GM23338 (cell line): ENCODE data around the gene FAM89A. TPM values are rescaled to one million over a fixed set of nuclear protein-coding genes. Genes with fewer than 3 reads are reported as not detected.
A peak's percentile ranks its signal among the peaks of the same experiment; 100 is the strongest.

Experiments used
- ATAC-seq: fragments of 200-7000 bp; cut with Tn5 transposase; 3 replicates; pipeline ENCODE4 v1.9.1; 2020
- DNase-seq: peaks from one replicate; pipeline ENCODE4 v3.0.0-alpha.2; 2015; ENCODE audit warnings: low spot score
- H2AFZ ChIP-seq: fragments of 200-600 bp; sonication (generic); 2 replicates; pipeline ENCODE4 v1.8.0; 2016; ENCODE audit warnings: antibody characterized with exemption, mild to moderate bottlenecking, moderate library complexity
- H3F3A ChIP-seq: fragments of 200-600 bp; sonication (generic); replicated peaks from 2 replicates; pipeline ENCODE4 v1.8.0; 2017; ENCODE audit warnings: antibody characterized with exemption, mixed run types, low read depth
- H3K27ac ChIP-seq: fragments of 200-600 bp; sonication (generic); 2 replicates; pipeline ENCODE4 v1.6.1; 2016; ENCODE audit warnings: low read depth
- H3K27me3 ChIP-seq: fragments of 200-600 bp; sonication (generic); 2 replicates; pipeline ENCODE4 v1.8.0; 2016; ENCODE audit warnings: mild to moderate bottlenecking, mixed run types, moderate library complexity; ENCODE audit not compliant: insufficient read depth
- H3K36me3 ChIP-seq: fragments of 200-600 bp; sonication (generic); 2 replicates; pipeline ENCODE4 v1.8.0; 2016; ENCODE audit warnings: mild to moderate bottlenecking; ENCODE audit not compliant: insufficient read depth
- H3K4me1 ChIP-seq: fragments of 200-600 bp; sonication (generic); 2 replicates; pipeline ENCODE4 v1.8.0; 2016; ENCODE audit warnings: mild to moderate bottlenecking, moderate library complexity; ENCODE audit not compliant: insufficient read depth
- H3K4me2 ChIP-seq: fragments of 200-600 bp; sonication (generic); 2 replicates; pipeline ENCODE4 v1.7.1; 2017; ENCODE audit warnings: mixed run types
- H3K4me3 ChIP-seq: fragments of 200-600 bp; sonication (generic); 2 replicates; pipeline ENCODE4 v1.6.1; 2016; ENCODE audit warnings: mixed run types
- H3K79me2 ChIP-seq: fragments of 200-600 bp; sonication (generic); replicated peaks from 2 replicates; pipeline ENCODE4 v1.8.0; 2017; ENCODE audit warnings: mild to moderate bottlenecking; ENCODE audit not compliant: insufficient read depth
- H3K9me2 ChIP-seq: fragments of 200-600 bp; sonication (generic); 2 replicates; pipeline ENCODE4 v1.8.0; 2017; ENCODE audit not compliant: insufficient read depth
- H4K20me1 ChIP-seq: fragments of 200-600 bp; sonication (generic); replicated peaks from 2 replicates; pipeline ENCODE4 v1.8.0; 2017; ENCODE audit warnings: mild to moderate bottlenecking; ENCODE audit not compliant: insufficient read depth
- H3K27ac Mint-ChIP-seq: 2 replicates; pipeline ENCODE4 v1.8.0; 2020; ENCODE audit warnings: inconsistent platforms, mild to moderate bottlenecking, moderate library complexity, mixed read lengths
- H3K27me3 Mint-ChIP-seq: 3 replicates; pipeline ENCODE4 v1.8.0; 2022; ENCODE audit warnings: low read depth, mild to moderate bottlenecking, moderate library complexity, mixed read lengths, inconsistent platforms; ENCODE audit not compliant: insufficient read depth, poor library complexity
- H3K36me3 Mint-ChIP-seq: 3 replicates; pipeline ENCODE4 v1.8.0; 2021; ENCODE audit warnings: low read depth, mild to moderate bottlenecking, inconsistent platforms, moderate library complexity, mixed read lengths
- H3K4me1 Mint-ChIP-seq: 3 replicates; pipeline ENCODE4 v1.8.0; 2020; ENCODE audit warnings: mild to moderate bottlenecking, inconsistent platforms, mixed read lengths
- H3K4me3 Mint-ChIP-seq: 3 replicates; pipeline ENCODE4 v1.8.0; 2021; ENCODE audit warnings: moderate library complexity, mild to moderate bottlenecking, inconsistent platforms, mixed read lengths
- H3K9me3 Mint-ChIP-seq: 3 replicates; pipeline ENCODE4 v1.8.0; 2020; ENCODE audit warnings: moderate library complexity, mild to moderate bottlenecking, inconsistent platforms, mixed read lengths
- CREB1 ChIP-seq: fragments of 250-450 bp; sonication (Bioruptor Pico); IDR thresholded peaks from 2 replicates; pipeline ENCODE4 v1.5.0; 2020; ENCODE audit warnings: low read depth, mild to moderate bottlenecking, moderate library complexity
- CTCF ChIP-seq, 2 experiments: fragments of 200-600 bp in 1 of 2; sonication (generic) in 1 of 2; conservative IDR thresholded peaks; 2 replicates each; pipeline versions ENCODE4 v1.5.1 to v1.6.1; 2016 to 2017; ENCODE audit warnings: antibody characterized with exemption in 2 of 2, low read depth in 2 of 2, mild to moderate bottlenecking in 2 of 2, moderate library complexity in 1 of 2
- ETS1 ChIP-seq: IDR thresholded peaks from 2 replicates; pipeline ENCODE4 v1.6.1; 2016; ENCODE audit warnings: antibody characterized with exemption
- EZH2 ChIP-seq: fragments of 200-600 bp; sonication (generic); IDR thresholded peaks from one replicate; pipeline ENCODE4 v1.8.0; 2017; ENCODE audit warnings: antibody characterized with exemption, mild to moderate bottlenecking, low read depth; ENCODE audit not compliant: unreplicated experiment
- EZH2phosphoT487 ChIP-seq: fragments of 200-600 bp; sonication (generic); IDR thresholded peaks from one replicate; pipeline ENCODE4 v1.8.1; 2018; ENCODE audit warnings: antibody characterized with exemption; ENCODE audit not compliant: unreplicated experiment
- JUNB ChIP-seq: IDR thresholded peaks from one replicate; pipeline ENCODE4 v1.6.1; 2016; ENCODE audit warnings: antibody characterized with exemption; ENCODE audit not compliant: unreplicated experiment
- NANOG ChIP-seq: IDR thresholded peaks from 2 replicates; pipeline ENCODE4 v1.6.1; 2016; ENCODE audit warnings: antibody characterized with exemption, borderline replicate concordance
- POLR2AphosphoS5 ChIP-seq: IDR thresholded peaks from 2 replicates; pipeline ENCODE4 v1.6.1; 2016; ENCODE audit warnings: antibody characterized with exemption, low read depth
- ZNF114 ChIP-seq: fragments of 250-450 bp; sonication (Bioruptor Pico); IDR thresholded peaks from 2 replicates; pipeline ENCODE4 v1.5.0; 2020; ENCODE audit warnings: mild to moderate bottlenecking, moderate library complexity
- ZNF462 ChIP-seq: fragments of 250-450 bp; sonication (Bioruptor Pico); IDR thresholded peaks from 2 replicates; pipeline ENCODE4 v1.5.0; 2020; ENCODE audit warnings: mild to moderate bottlenecking, moderate library complexity
- polyA plus RNA-seq: library from polyadenylated mRNA; unstranded; fragments of >200 nt; fragmentation: Nextera tagmentation; extraction: Ambion mirVana; gene quantifications from 2 replicates; pipeline ENCODE4 v1.2.1, GENCODE V29; 2016
- total RNA-seq: library from RNA; depleted of rRNA; stranded (reverse); fragments of >200 nt; shearing (Covaris generic); gene quantifications from 2 replicates; pipeline ENCODE4 v1.2.3, GENCODE V29; 2014

The FAM89A gene
- total and polyA plus RNA-seq, 2 experiments from 2014 or later = 3.2 to 3.8 TPM

- Histone ChIP-seq H3K79me2 (no peaks in the 10 kb centered on the region), H4K20me1 (no peaks in the 10 kb centered on the region; the same call in 1 of the 2 replicates), H3K4me1 (no peaks in the 10 kb centered on the region), H3K9me2 (no peaks in the 10 kb centered on the region), H3F3A (no peaks in the 10 kb centered on the region), H3K27me3 (no peaks in the 10 kb centered on the region), H3K27ac (no peak overlapping the region), H2AFZ (no peak overlapping the region), H3K36me3 (no peaks in the 10 kb centered on the region), H3K4me3 (no peak overlapping the region), H3K4me2 (peak overlapping the region; percentile 51; the same call in 1 of the 2 replicates)
- TF ChIP-seq ZNF114 (CRISPR knock-in tag) = no peak
- TF ChIP-seq EZH2 = no peak
- no peak for TF ChIP-seq CTCF (conservative IDR thresholded peaks at IDR 0.05; ENCODE audit: low read depth in 2 of 2)
- ATAC-seq = peak; percentile 93
- Mint-ChIP-seq H3K4me3 (no peak overlapping the region), H3K27me3 (peaks cover 17% of the 10 kb centered on the region), H3K4me1 (peaks cover 8% of the 10 kb centered on the region), H3K27ac (peak overlapping the region; percentile 38; the same call in 1 of the 2 replicates), H3K9me3 (no peaks in the 10 kb centered on the region), H3K36me3 (no peaks in the 10 kb centered on the region)
- peak; percentile 53 for DNase-seq
Observed at GRCh38 chr1:231028682-231029081, 11.4 kb downstream of the FAM89A start.

- Histone ChIP-seq H3K4me3 (no peak overlapping the region), H3K4me2 (no peak overlapping the region), H3K27me3 (no peaks in the 10 kb centered on the region), H3K79me2 (no peaks in the 10 kb centered on the region), H3K9me2 (no peaks in the 10 kb centered on the region), H3K36me3 (no peaks in the 10 kb centered on the region), H3K27ac (no peak overlapping the region), H3F3A (no peaks in the 10 kb centered on the region), H2AFZ (no peak overlapping the region), H3K4me1 (no peaks in the 10 kb centered on the region), H4K20me1 (no peaks in the 10 kb centered on the region; the same call in 1 of the 2 replicates)
- ATAC-seq = no peak; the same call in 2 of the 3 replicates
- Mint-ChIP-seq H3K4me1 (peaks cover 8% of the 10 kb centered on the region), H3K36me3 (no peaks in the 10 kb centered on the region), H3K4me3 (no peak overlapping the region), H3K9me3 (no peaks in the 10 kb centered on the region), H3K27ac (no peak overlapping the region), H3K27me3 (peaks cover 14% of the 10 kb centered on the region)
- no peak for DNase-seq
- TF ChIP-seq NANOG (no peak), JUNB (no peak), EZH2phosphoT487 (no peak), ZNF462 (no peak), CREB1 (CRISPR knock-in tag) (no peak), POLR2AphosphoS5 (no peak), ETS1 (no peak), CTCF (conservative IDR thresholded peaks at IDR 0.05; ENCODE audit: low read depth in 2 of 2) (no peak), ZNF114 (CRISPR knock-in tag) (no peak), EZH2 (no peak)
Observed at GRCh38 chr1:231027971-231028370, 12.1 kb downstream of the FAM89A start.
